HG03354 (cell line): ENCODE data around the gene GOLGA6L2.
"Not testable (repeated sequence)": the region's sequence is repeated elsewhere in the genome, so short reads cannot be mapped to it uniquely, and the experiment has no call there.

Experiments used
- ATAC-seq: cut with Tn5 transposase; IDR thresholded peaks from one replicate; pipeline ENCODE4 v1.9.1; 2021; ENCODE audit warnings: mild to moderate bottlenecking; ENCODE audit not compliant: unreplicated experiment, poor library complexity, severe bottlenecking

GOLGA6L2 gene

DNA sequence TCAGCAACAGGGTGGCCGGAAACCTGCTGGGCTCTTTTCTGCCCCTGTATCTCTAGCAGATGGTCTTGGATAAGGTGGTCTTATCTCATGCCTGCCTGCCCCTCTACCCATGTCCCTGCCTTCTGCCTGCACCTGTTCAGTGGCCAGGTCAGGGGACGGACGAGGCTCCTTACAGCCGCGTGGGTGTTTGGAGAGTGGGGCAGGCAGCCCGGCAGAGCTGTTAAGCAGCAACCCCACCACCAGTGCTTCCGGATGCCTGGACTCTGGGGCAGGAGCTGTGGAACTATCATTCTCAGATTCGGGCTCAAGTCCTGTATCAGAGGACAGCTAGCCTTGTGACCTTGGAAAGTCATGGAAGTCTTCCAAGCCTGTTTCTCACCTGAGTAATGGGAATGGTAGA lies 21.7 kb downstream of the GOLGA6L2 start:
- ATAC-seq = not testable (repeated sequence)

DNA sequence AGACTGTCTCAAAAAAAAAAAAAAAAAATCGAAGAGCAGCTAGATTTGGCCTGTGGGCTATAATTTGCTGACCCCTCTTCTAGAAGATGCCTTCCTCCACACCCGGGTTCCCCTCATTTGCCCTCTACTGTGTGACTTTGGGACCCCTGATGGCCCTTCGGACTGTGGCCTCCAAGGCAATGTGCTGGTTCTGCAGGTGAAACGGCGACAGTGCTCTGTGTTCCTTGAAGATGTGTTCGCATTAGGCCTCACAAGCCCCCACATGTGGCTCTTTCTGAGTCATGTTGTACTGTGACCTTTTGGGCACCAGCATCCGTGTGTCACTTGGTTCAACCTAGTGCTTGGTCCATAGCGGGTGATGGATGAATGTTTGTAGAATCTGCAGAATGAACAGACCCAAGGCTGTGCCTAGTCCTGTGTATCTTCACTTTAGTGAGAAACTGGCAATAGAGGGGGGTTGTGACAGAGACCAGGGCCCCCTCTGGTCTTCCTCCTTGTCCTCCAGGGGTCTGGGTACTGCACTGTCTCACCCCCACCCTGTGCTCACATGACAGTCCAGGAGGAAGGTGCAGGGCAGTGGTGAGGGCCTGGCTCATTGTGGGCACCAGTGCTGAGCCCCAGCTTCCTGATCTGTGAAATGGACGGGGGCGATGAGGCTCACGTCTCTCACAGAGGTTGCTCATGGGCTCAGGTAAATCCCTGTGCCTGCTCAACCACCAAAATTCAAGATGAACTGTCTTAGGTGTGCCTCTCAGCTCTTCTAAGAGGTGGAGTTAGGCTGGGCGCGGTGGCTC lies 22.7 kb downstream of the GOLGA6L2 start:
- no peak for ATAC-seq

DNA sequence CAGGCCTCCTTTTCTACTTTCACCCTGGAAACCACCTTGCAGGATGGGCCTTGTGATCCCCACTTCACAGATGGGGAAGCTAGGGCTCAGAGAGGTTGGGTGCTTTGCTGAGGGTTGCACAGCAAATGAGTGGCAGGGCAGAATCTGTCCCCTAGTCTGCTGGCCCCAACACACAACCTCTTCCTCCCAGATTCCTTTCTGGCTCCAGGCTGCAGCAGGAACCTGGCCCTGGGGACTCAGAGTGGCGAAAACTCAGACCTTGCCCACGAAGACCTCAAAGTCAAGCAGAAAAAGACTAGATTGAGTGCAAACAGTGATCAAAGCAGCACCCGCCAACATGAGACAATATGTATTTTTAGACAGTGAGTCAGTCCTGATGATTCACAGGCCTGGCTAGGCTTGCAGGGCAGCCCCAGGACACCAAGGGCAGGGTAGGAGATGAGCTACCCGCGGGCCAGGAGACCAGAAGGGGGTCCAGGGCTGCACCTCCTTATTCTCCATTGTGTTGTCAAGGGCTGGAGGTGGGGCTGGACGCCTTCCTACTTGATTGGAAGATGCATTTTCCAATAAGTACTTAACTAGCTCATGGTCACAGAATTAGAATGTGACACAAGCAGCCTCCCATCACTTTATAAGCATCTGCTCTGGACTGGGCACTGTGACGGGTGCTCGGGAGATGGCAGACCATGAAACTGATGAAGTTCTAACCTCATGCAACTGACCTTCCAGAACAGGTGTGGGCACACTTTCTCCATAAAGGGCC lies 23.9 kb downstream of the GOLGA6L2 start:
- ATAC-seq = peak; percentile 57

DNA sequence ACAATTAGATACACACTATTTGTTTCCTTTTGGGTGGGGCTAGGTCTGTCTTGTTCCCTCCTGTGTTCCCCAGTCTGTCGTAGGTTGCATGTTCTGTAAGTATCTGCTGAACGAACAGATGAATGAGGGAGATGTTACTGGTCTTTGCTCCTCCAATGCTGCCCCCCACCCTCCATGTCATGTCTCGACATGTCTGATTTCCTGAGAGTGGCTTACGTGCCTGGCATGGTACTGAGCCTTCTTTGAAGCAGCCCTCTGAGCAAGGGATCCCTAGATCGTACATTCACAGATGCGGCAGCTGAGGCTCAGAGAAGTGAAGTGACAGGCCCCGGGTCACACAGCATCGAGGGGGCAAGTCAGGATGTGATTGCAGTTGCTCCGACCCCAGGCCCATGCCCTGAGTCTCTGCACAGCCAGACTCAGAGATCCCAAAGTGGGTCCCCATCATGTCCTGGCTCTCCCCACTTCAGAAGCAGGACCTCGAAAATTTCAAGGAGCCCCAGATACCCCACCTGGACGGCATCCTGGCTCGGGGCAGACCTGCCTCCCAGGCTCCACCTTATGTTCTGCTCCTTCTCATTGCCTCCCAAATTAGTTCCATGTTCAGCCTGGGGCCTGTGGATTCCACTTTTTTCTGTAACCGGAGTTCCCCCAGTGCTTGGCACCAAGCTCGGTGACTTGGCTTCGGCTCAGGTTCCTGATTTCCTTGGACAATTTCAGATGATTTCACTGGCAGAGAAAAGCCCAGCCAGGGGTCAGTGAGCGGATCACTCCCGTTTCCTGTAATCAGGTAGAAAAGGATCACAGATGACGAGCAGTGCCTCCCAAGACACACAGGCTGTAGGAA lies 24.7 kb downstream of the GOLGA6L2 start:
- no peak for ATAC-seq

DNA sequence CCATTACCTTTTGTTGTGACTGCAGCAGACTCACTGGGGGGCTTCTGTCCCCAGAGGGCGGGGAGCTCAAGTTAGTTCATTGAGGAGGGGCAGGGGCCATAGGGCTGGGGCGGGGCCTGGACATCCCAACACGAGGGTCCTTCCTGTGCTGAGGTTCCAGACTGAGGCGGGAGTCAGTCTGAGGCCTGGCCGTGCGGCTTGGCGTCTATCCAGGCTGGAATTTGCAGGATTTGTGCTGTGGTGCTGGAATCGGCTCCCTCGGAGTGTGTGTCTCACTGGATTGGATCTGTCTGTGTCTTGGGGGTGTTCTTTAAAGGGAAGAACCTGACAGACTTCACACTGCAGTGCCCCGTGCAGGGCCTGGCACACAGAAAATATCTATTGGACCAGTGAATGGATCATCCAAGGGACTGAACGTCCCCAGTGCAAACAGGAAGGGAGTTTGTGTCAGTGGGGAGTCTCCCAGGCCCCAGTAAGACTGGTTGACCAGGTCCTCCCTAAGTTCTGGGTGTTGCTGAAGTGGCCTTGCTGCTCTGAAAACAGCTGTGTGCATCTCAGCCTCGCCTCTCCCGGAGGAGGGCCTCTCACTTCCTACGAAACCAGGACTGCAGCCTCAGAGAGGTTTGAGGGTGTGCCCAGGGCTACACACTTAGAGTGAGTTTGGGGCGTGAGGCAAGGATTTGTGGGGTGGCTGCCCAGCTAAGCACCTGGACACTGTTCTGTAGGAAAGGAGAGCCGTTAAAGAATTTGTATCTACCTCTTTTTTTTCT lies 26.1 kb downstream of the GOLGA6L2 start:
- no peak for ATAC-seq

DNA sequence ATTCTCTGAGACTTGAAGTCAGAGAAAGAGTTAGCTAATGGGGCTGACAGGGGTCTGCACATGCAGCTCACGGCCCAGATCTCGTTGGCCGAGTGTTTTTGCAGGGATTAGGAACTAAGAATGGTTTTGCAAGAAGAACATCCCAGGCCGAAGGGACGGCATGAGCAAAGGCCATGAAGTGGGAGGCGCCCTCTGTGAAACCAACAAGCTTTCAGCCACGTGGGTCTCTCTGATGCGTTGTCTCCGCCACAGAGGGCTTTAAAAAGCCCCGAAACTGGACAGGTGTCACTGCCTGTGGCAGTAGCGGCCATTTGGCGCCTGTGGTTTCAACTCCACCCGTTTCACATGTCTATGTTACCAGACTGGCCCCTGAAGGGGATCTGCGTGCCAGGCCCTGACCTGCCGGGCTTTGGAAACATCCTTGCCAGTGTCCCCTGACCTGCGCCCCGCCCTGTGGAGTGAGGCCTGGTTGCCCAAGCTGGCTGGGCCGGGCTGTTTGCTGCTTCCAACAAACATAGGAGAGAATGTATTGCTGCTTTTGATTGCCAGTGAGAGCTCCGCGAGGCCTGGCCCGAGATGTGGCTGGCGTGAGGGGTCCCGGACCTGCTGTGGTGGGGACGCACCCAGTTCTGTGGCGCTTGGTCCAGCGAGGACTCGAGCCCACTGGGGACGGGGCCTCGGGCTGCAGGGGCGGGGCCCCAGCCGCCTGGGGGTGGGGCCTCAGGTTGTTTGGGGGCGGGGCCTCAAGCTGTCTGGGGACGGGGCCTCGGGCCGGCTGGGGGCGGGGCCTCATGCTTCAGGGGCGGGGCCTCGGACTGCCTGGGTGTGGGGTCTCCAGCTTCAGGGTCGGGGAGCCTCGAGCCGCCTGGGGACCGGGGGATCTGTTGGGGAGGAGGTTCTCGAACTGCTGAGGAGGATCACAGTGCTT lies 30.4 kb downstream of the GOLGA6L2 start:
- ATAC-seq = no peak

DNA sequence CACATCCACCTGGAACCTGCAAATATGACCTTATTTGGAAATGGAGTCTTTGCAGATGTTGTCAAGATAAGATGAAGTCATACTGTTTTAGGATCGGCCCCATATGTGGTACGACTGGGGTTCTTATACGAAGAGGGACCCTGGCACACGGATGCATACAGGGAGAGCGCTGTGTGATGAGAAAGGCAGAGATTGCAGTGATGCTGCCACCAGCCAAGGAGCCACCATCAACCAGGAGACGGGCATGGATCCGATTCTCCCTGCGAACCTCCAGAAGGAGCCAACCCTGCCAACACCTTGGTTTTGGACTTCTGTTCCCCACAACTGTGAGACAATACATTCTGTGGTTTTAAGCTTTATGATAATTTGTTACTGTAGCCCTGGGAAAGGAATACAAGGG lies 31.2 kb downstream of the GOLGA6L2 start:
- not testable (repeated sequence) for ATAC-seq

DNA sequence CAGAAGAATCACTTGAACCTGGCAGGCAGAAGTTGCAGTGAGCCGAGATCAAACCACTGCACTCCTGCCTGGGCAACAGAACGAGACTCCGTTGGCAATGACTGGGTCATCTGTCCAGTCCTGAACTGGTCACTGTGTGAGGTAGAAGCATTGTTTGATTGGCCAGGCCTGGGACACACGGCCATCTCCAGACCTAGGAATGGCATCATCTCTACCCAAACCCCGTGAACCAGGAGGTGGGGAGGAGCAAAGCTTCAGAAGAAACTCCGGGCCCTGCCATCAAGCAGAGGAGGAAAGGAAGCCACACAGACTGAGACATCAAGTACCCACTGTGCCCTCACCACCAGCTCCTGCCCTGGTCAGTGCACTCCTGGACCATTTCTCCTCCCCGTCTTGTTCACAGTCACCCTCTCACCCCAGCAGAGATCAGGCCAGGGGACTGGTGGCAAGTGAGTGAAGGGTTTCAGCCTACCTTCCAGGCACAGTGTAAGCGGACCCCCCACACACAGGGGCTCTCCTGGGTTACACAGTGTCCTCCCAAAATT lies 31.6 kb downstream of the GOLGA6L2 start:
- no peak for ATAC-seq

DNA sequence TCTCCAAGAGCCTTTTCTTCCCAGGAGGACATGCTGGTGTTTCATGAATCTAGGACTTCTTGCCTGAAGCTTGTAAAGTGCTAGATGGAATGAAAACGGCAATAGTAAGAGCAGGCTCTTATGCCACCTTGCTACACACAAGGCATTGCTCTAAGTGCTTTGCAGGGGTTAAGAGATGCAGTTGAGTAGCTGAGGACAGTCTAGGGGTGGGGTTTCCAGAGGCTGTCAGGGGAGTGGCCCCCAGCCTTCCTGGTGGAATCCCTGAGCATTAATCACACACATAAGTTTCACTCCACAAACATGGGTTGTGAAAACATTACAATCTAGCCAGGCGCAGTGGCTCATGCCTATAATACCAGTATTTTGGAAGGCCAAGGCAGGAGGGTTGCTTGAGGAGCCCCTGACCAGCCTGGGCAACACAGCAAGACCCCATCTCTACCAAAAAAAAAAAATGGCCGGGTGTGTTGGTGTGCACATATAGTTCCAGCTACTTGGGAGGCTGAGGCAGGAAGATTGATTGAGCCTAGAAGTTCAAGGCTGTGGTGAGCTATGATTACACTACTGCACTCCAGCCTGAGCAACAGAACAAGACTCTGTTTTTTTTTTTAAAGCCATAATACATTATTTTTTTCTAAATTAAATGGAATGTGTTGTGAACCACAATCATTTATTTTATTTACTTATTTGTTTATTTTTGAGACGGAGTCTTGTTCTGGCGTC lies 34.0 kb downstream of the GOLGA6L2 start:
- not testable (repeated sequence) for ATAC-seq

DNA sequence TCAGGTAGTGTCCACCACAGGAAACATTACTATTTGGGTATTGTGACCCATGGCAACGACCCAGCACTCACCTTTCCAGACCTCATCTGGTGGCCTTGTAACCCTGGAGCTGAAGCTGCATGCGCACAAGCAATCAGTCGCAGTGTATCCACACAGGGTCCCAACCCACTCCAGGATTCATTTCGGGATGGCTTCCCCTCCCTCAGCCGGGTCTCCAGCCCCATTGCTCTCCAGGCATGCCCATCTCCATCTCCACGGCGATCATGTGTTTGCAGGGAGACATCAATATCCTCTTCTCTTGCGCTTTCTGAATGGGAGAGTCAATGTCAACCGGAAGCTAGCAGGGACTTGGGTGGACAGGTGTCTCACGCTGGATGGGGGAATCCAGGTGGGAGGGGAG lies 35.2 kb downstream of the GOLGA6L2 start:
- no peak for ATAC-seq

DNA sequence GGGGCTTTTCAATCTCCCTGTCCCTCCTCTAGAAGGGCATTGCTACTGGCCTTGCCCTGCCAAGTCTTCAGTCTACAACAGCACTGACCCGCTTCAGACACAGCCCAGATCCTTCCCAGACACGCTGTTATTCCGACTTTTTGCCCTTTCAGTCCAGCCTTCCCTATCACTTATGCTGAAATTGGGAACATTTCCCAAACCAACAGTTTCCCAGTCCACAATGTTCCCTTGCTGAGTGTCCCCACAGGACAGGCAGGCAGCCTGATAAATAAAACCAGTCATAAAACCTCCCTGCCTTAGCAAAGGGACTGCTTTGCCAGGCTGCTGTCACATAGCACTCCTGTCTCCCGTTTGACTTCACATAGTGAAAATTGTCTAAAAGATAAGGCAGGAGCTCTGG lies 43.5 kb downstream of the GOLGA6L2 start:
- ATAC-seq = no peak

DNA sequence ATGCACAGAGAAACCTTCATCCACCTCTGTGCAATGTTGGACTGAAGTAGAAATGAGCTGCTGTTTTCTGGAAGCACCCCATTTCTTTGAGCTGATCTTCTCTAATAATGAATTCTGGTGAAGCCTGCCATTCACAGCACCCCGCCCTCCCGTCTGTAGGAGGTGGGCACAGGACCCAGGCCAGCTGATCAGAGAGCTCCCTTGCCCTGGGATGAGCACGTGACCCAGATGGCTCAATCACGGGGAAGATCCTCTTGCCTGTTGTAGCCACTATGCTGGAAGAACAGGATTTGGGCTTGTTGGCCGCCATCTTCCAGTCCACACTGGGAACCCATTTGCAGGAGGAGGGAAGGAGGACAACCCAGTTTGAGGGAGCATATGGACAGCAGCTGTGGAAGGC lies 44.5 kb downstream of the GOLGA6L2 start:
- no peak for ATAC-seq

DNA sequence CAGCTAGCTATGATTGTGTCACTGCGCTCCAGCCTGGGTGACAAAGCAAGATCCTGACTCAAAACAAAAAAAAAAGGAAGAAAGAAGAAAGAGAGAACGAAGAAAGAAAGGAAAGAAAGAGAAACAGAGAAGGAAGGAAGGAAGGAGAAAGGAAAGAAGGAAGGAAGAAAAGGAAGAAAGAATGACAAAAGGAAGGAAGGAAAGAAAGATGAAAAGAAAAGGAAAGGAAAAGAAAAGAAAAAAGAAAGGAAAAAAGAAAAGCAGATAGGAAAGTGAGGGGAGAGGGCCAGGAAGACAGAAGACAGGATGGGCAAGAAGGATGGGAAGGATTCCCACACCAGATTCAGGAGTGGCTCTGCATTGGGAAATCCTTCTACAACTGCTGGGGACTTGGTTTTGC lies 44.9 kb downstream of the GOLGA6L2 start:
- no peak for ATAC-seq

DNA sequence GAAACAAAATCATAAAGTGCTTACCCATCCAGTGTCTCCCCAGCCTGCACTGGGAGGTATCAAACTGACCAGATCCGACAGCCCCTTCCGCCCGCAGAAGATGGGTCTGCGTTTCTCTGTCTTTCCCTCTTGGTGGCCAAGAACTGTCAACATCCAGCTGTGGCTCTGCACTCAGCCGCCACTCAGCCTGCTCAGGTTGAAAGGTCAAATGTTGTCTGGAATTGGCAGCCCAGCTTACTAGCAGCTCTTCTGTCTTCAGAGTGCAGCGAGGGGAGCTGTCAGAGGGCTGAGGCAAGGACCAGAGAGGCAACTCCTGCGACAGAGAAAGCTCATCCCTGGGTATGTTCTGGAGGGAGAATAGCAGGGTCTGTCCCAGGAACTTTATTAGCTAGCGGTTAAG lies 45.4 kb downstream of the GOLGA6L2 start:
- no peak for ATAC-seq

DNA sequence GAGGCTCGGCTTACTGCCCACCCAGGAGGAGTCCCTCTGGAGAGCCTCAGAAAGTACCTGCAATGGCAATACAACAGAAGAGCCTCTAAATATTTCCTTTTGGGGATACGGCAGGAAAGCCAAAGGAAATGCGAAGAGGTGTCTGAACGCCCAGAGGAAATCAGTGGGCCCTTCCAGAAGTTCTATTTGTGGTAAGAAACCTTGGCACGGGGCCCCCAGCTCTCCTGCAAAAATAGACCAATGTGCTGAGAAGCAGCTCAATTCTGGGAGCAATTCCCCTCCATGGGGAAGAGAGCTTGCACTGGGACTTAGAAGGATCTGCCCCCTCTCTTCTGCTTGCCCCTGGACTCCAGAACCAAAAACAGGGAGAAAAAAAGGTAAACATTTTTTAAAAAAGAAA lies 47.8 kb downstream of the GOLGA6L2 start:
- ATAC-seq = not testable (repeated sequence)

DNA sequence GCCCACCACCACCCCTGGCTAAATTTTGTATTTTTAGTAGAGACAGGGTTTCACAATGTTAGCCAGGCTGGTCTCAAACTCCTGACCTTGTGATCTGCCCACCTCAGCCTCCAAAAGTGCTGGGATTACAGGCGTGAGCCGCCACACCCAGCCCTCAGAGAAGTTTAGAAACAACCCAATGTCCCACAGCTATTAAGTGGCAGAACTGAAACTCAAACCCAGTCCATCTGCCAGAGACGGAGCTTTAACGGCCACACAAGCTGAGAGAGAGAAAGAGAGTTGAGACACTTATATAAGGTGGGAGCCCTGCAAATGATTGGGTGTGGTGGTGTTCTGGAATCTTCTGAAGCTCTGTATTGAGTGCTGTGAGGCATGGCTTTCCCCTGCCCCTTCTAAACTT lies 48.7 kb downstream of the GOLGA6L2 start:
- ATAC-seq = not testable (repeated sequence)

DNA sequence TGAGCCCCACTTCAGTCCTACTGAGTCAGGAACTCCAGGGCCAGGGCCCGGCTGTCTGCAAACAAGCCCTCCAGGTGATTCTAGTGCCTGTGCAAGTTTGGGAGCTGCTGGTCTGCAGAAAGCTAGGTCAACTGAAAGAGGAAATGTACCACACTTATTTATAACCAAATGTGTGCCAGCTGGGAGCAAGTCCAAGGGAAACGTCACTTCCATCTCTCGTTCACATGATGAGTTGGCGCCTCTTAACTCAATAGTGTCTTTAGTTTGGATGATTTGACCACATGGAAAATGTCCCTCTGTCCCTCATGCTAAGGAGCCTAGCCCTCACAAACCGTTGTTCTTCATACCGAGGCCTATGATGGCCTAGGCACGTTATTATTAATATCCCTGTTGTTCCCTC lies 49.3 kb downstream of the GOLGA6L2 start:
- no peak for ATAC-seq

DNA sequence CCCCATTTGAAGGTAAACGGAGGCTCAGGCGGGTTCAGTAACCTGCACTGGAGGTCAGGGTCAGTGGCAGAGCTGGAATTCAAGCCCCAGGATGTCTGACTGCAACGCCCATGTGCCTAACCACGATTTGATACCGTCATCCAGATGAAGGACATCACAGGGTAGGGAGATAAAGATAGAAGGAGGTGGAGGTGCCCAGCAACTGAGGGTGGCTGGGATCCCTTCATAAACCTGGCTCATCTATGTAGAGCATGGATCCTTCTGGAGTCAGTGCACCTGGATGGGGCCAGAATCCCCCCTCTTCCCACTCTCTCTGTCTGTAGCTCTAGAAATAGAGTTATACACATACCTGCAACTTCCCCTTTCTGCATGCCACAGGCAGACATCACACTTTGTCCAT lies 51.2 kb downstream of the GOLGA6L2 start:
- ATAC-seq = no peak
